H9 (cell line): ENCODE results near the gene IL1RAP. TPM values are rescaled to one million over a fixed set of nuclear protein-coding genes. Genes with fewer than 3 reads are reported as not detected.

ENCODE experiments used
- DNase-seq: peaks from one replicate; pipeline ENCODE4 v3.0.0-alpha.2; 2017
- H2AFZ ChIP-seq: one replicate; pipeline ENCODE4 v1.6.1; 2013; ENCODE audit warnings: mild to moderate bottlenecking, low read length, control low read depth, moderate library complexity
- H2AK5ac ChIP-seq: 2 replicates; pipeline ENCODE4 v1.6.1; 2013; ENCODE audit warnings: low read length, control low read depth, mixed read lengths; ENCODE audit not compliant: insufficient read length
- H2BK120ac ChIP-seq: one replicate; pipeline ENCODE4 v1.6.1; 2013; ENCODE audit warnings: low read depth, mild to moderate bottlenecking, low read length, control low read depth, inconsistent platforms; ENCODE audit not compliant: poor library complexity, severe bottlenecking
- H2BK12ac ChIP-seq: 2 replicates; pipeline ENCODE4 v1.6.1; 2013; ENCODE audit warnings: low read length, control low read depth, mixed read lengths, low read depth; ENCODE audit not compliant: insufficient read length
- H2BK15ac ChIP-seq: 2 replicates; pipeline ENCODE4 v1.6.1; 2013; ENCODE audit warnings: low read depth, low read length, control low read depth
- H2BK20ac ChIP-seq: one replicate; pipeline ENCODE4 v1.6.1; 2013; ENCODE audit warnings: low read depth, mild to moderate bottlenecking, low read length, control low read depth, inconsistent platforms; ENCODE audit not compliant: poor library complexity, severe bottlenecking
- H2BK5ac ChIP-seq: 2 replicates; pipeline ENCODE4 v1.6.1; 2013; ENCODE audit warnings: low read length, control low read depth, mixed read lengths; ENCODE audit not compliant: insufficient read length
- H3K14ac ChIP-seq: 2 replicates; pipeline ENCODE4 v1.6.1; 2013; ENCODE audit warnings: low read length, control low read depth; ENCODE audit not compliant: insufficient read depth
- H3K18ac ChIP-seq: 2 replicates; pipeline ENCODE4 v1.6.1; 2013; ENCODE audit warnings: low read depth, mild to moderate bottlenecking, mixed read lengths, low read length, control low read depth; ENCODE audit not compliant: insufficient read length
- H3K23ac ChIP-seq: 2 replicates; pipeline ENCODE4 v1.6.1; 2013; ENCODE audit warnings: low read length, control low read depth, mixed read lengths, low read depth; ENCODE audit not compliant: insufficient read length
- H3K23me2 ChIP-seq: 2 replicates; pipeline ENCODE4 v1.6.1; 2013; ENCODE audit warnings: low read depth, mild to moderate bottlenecking, mixed read lengths, low read length, control low read depth; ENCODE audit not compliant: insufficient read length, poor library complexity, severe bottlenecking
- H3K27ac ChIP-seq: 2 replicates; pipeline ENCODE4 v1.5.1; 2013; ENCODE audit warnings: low read length, control low read depth, mixed read lengths, low read depth; ENCODE audit not compliant: insufficient read length
- H3K27me3 ChIP-seq: 2 replicates; pipeline ENCODE4 v1.6.1; 2013; ENCODE audit warnings: low read length, control low read depth, inconsistent platforms; ENCODE audit not compliant: insufficient read depth
- H3K4ac ChIP-seq: 2 replicates; pipeline ENCODE4 v1.6.1; 2013; ENCODE audit warnings: low read depth, mild to moderate bottlenecking, control low read depth, inconsistent platforms, low read length, moderate library complexity
- H3K4me1 ChIP-seq: 2 replicates; pipeline ENCODE4 v1.6.1; 2013; ENCODE audit warnings: low read length, control low read depth, inconsistent platforms; ENCODE audit not compliant: insufficient read depth
- H3K4me2 ChIP-seq: 2 replicates; pipeline ENCODE4 v1.6.1; 2013; ENCODE audit warnings: low read length, control low read depth, mixed read lengths; ENCODE audit not compliant: insufficient read length, insufficient read depth
- H3K56ac ChIP-seq: 2 replicates; pipeline ENCODE4 v1.6.1; 2013; ENCODE audit warnings: low read depth, mild to moderate bottlenecking, mixed read lengths, low read length, control low read depth; ENCODE audit not compliant: insufficient read length
- H3K79me1 ChIP-seq: 2 replicates; pipeline ENCODE4 v1.6.1; 2013; ENCODE audit warnings: low read depth, mild to moderate bottlenecking, moderate library complexity, low read length, control low read depth, inconsistent platforms; ENCODE audit not compliant: insufficient read depth, poor library complexity, severe bottlenecking
- H3K79me2 ChIP-seq: 2 replicates; pipeline ENCODE4 v1.6.1; 2013; ENCODE audit warnings: low read length, control low read depth, inconsistent platforms; ENCODE audit not compliant: insufficient read depth
- H3K9ac ChIP-seq: 2 replicates; pipeline ENCODE4 v1.6.1; 2013; ENCODE audit warnings: low read length, control low read depth, mixed read lengths; ENCODE audit not compliant: insufficient read length; ENCODE audit errors: extremely low read depth
- H3K9me3 ChIP-seq: one replicate; pipeline ENCODE4 v1.6.1; 2013; ENCODE audit warnings: low read depth, low read length, inconsistent platforms; ENCODE audit not compliant: control insufficient read depth
- H3T11ph ChIP-seq: one replicate; pipeline ENCODE4 v1.6.1; 2013; ENCODE audit warnings: mild to moderate bottlenecking, low read length, control low read depth, inconsistent platforms
- H4K20me1 ChIP-seq: one replicate; pipeline ENCODE4 v1.6.1; 2013; ENCODE audit not compliant: control insufficient read depth, insufficient read length, insufficient read depth
- H4K5ac ChIP-seq: 2 replicates; pipeline ENCODE4 v1.6.1; 2013; ENCODE audit warnings: low read depth, mild to moderate bottlenecking, mixed read lengths, low read length, control low read depth; ENCODE audit not compliant: insufficient read length
- H4K8ac ChIP-seq: replicated peaks from 2 replicates; pipeline ENCODE4 v1.6.1; 2013; ENCODE audit warnings: low read length, control low read depth, mixed read lengths, low read depth; ENCODE audit not compliant: insufficient read length
- H4K91ac ChIP-seq: 2 replicates; pipeline ENCODE4 v1.6.1; 2013; ENCODE audit warnings: low read depth, mild to moderate bottlenecking, moderate library complexity, mixed read lengths, low read length, control low read depth; ENCODE audit not compliant: insufficient read length
- H3K27ac Mint-ChIP-seq, 3 experiments: 2 replicates in 2 of 3; 3 replicates in 1 of 3; pipeline ENCODE4 v1.8.0; 2020 to 2021; ENCODE audit warnings: mixed read lengths in 3 of 3, mild to moderate bottlenecking in 1 of 3, moderate library complexity in 1 of 3
- H3K27me3 Mint-ChIP-seq: 2 replicates; pipeline ENCODE4 v1.8.0; 2021; ENCODE audit warnings: low read depth, mild to moderate bottlenecking, moderate library complexity, mixed read lengths
- H3K36me3 Mint-ChIP-seq, 3 experiments: 2 replicates in 2 of 3; 3 replicates in 1 of 3; pipeline ENCODE4 v1.8.0; 2020 to 2021; ENCODE audit warnings: low read depth in 3 of 3, mixed read lengths in 3 of 3; ENCODE audit not compliant: insufficient read depth in 1 of 3
- H3K4me1 Mint-ChIP-seq, 2 experiments: 2 replicates each; pipeline ENCODE4 v1.8.0; 2020; ENCODE audit warnings: mixed read lengths in 2 of 2
- H3K4me3 Mint-ChIP-seq, 2 experiments: 2 replicates in 1 of 2; 3 replicates in 1 of 2; pipeline ENCODE4 v1.8.0; 2020 to 2021; ENCODE audit warnings: mild to moderate bottlenecking in 2 of 2, mixed read lengths in 2 of 2, moderate library complexity in 1 of 2
- H3K9me3 Mint-ChIP-seq, 2 experiments: 2 replicates in 1 of 2; 3 replicates in 1 of 2; pipeline ENCODE4 v1.8.0; 2020; ENCODE audit warnings: mild to moderate bottlenecking in 2 of 2, mixed read lengths in 2 of 2, moderate library complexity in 1 of 2
- CTCF ChIP-seq: fragments of 200-600 bp; sonication (generic); conservative IDR thresholded peaks from 3 replicates; pipeline ENCODE4 v1.8.0; 2021; ENCODE audit warnings: antibody characterized with exemption, mild to moderate bottlenecking
- WGBS: extraction: QIAGEN DNeasy Blood & Tissue Kit; methylation state at CpG from one replicate; pipeline ENCODE4 v1.1.7; 2013; ENCODE audit warnings: missing lambda C conversion rate, low lambda C conversion rate, mixed read lengths; ENCODE audit not compliant: insufficient read length; ENCODE audit errors: extremely low coverage; 5-methylcytosine and 5-hydroxymethylcytosine counted together
- total RNA-seq: library from RNA; stranded (reverse); gene quantifications from 2 replicates; pipeline ENCODE4 v1.2.1, GENCODE V29; 2021

The IL1RAP gene
- total RNA-seq, 1 experiment from 2014 or later = 4.6 TPM

GRCh38 chr3:190492966-190493365, 20.9 kb upstream of the IL1RAP start:
- no peak overlapping the region for H3T11ph ChIP-seq
- no peaks in the 10 kb centered on the region for H3K79me1 ChIP-seq
- H4K20me1 ChIP-seq = no peaks in the 10 kb centered on the region
- H2BK15ac ChIP-seq = no peak overlapping the region
- no peak overlapping the region; the same call in 1 of the 2 replicates for H3K14ac ChIP-seq
- H3K4me3 Mint-ChIP-seq = no peak overlapping the region
- H3K4me1 ChIP-seq = peaks cover 3% of the 10 kb centered on the region; the same call in 1 of the 2 replicates
- no peak overlapping the region for H3K18ac ChIP-seq
- H2AFZ ChIP-seq = no peak overlapping the region
- no peak overlapping the region for H2BK120ac ChIP-seq
- no peak overlapping the region for H3K27ac ChIP-seq
- no peak overlapping the region for H3K4ac ChIP-seq
- no CpG with 5 or more reads among the region's 4 CpGs for WGBS
- no peaks in the 10 kb centered on the region for H3K9me3 Mint-ChIP-seq
- H3K23ac ChIP-seq = no peak overlapping the region
- no peaks in the 10 kb centered on the region for H3K27me3 ChIP-seq
- no peaks in the 10 kb centered on the region for H3K9me3 ChIP-seq
- DNase-seq = no peak
- H3K79me2 ChIP-seq = no peaks in the 10 kb centered on the region
- H3K27ac Mint-ChIP-seq = peak overlapping the region in 1 of 3 experiments; percentile 68; a peak in 1 of 7 replicates
- H2AK5ac ChIP-seq = no peak overlapping the region
- no peak overlapping the region for H4K5ac ChIP-seq
- H4K91ac ChIP-seq = no peak overlapping the region
- no peak overlapping the region for H4K8ac ChIP-seq
- TF ChIP-seq CTCF = no peak
- H3K23me2 ChIP-seq = no peaks in the 10 kb centered on the region
- H2BK20ac ChIP-seq = no peak overlapping the region
- no peaks in the 10 kb centered on the region for H3K27me3 Mint-ChIP-seq
- H2BK12ac ChIP-seq = no peak overlapping the region
- H3K36me3 Mint-ChIP-seq = no peaks in the 10 kb centered on the region; a peak in 1 of 7 replicates
- H2BK5ac ChIP-seq = no peak overlapping the region
- no peak overlapping the region for H3K4me2 ChIP-seq
- H3K56ac ChIP-seq = no peak overlapping the region
- peaks cover 14 to 15% of the 10 kb centered on the region in 2 experiments for H3K4me1 Mint-ChIP-seq
- no peak overlapping the region for H3K9ac ChIP-seq
